Measurements from ENCODE around the gene CCIN.

GRCh38 chr9:36125062-36125855 lies 43.9 kb upstream of the CCIN start:
- TF ChIP-seq CTCF (IDR thresholded peaks at IDR 0.05; ENCODE audit: insufficient read depth, low read length, poor library complexity, severe bottlenecking) (no peak), EZH2phosphoT487 (conservative IDR thresholded peaks at IDR 0.05; ENCODE audit: low read length) (no peak)
